Activated CD8-positive, alpha-beta memory T cell treated with anti-CD3 and anti-CD28 coated beads for 36 hours (primary cell): ENCODE measurements around the gene PLA2G2D. TPM values are rescaled to one million over a fixed set of nuclear protein-coding genes. Genes with fewer than 3 reads are reported as not detected.

Source experiments
- CTCF ChIA-PET: fragments of 350-600 bp; sonication (Branson Sonifier 250); formaldehyde crosslinking; loops from one replicate; lab custom pipeline; 2021; ENCODE audit warnings: antibody characterized with exemption; lab: Charles Lee
- POLR2A ChIA-PET: fragments of 350-600 bp; sonication (Branson Sonifier 250); formaldehyde crosslinking; loops from one replicate; lab custom pipeline; 2021; ENCODE audit warnings: antibody characterized with exemption; lab: Charles Lee
- total RNA-seq, 2 experiments: library from RNA; stranded (reverse); gene quantifications; one replicate each; pipeline ENCODE4 v1.2.3, GENCODE V29; 2021

The PLA2G2D gene
- total RNA-seq, 2 experiments from 2014 or later, result not detected

DNA sequence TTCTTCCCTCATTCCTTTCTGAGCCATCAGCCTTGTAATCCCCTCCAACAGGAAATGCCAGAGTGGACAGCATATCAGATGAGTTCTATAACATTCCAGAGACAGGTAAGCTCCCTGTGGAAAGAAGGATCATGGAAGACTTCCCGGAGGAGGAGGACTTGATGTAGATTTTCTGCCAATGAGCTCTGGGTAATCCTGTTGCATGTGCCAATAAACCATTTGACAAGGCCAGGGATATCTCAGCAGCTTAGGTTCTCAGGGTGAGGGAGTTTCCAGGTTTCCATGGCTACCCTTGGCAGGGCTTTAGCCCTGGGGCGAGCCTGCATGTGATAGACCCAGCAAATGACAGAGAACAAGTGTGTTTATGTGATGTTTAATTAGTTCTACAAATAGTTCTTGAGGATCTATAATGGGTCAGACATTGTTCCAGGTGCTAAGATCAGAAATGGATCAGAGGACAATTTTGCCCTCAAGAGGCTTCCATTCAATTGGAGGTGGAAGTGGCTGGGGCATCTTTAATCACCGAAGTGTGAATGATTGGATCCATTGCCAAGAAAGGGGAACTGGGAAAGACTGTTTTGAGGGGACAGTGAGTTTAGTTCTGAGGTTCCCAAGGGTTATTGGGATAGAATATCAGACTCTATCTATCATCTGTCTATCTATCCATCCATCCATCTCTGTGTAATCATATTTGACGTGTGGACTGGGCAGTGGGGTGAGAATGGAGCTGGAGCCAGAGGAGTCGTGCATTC is 42.5 kb downstream of the PLA2G2D start:
- CTCF ChIA-PET, result interaction anchor here (0.6 kb wide), 1 partner anchor 896 kb away, joined by 3 read pairs; no protein-coding TSS in a partner anchor
- POLR2A ChIA-PET, result no interaction called here

DNA sequence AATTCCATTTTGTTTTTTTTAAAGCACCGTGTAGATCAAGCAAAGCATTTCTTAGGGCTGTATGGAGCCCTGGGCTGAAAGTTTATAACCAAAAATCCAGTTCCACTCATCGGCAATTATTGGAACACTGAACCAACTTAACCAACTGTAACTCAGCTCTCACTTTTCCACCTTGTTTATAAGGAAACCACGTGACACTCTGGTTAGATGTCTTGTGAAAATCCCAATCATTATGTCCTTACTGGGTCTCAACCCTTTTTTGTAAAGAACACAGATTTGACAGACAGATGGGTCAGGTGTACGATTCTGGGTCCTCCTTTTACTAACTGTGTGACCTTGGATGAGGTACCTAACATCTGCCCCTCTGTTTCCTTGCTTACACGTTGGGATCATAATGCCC is 43.1 kb downstream of the PLA2G2D start:
- CTCF ChIA-PET, result interaction anchor here (0.6 to 0.7 kb wide), 3 partner anchors 24 to 896 kb away, joined by 3 to 4 read pairs (median 3); no protein-coding TSS in a partner anchor
- POLR2A ChIA-PET, result no interaction called here

DNA sequence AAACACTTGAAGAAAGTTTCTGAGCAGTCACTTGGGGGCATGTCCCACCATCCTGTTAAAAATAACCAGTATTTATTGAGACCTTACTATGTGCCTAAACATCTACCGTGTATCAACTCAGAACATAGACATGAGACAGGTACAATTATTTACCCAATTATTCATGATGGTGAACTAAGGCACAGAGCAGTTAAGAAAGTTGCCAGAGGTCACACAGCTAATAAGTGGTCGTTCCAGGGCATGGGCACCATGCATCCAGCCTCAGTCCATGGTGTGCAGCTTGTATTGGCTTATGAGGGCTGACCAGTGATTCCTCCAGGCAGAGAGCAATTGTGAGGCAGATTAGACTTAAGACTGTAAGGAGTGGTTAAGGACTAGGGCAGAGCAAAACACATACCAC is 44.0 kb downstream of the PLA2G2D start:
- POLR2A ChIA-PET, result no interaction called here
- CTCF ChIA-PET, result no interaction called here

DNA sequence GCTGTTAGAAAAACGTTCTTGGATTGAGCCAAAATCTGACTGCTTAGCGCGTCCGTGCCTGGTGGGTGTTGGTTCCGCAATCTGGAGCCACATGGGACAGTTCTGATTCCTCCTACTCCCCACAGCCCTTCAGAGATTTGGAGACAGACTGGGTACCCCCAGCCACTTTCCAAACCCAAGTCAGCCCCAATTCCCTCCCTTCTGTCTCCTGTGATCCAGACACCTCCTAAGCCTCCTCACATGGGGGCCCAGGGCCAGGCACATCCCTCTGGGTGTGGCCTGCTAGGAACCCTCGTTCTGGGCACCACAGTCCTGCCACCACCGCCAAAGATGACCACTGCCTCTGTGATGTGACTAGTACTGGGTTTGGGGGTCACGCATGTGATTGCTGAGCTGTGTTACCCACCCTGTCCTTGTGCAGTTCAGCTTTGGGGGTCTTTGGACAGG is 44.6 kb downstream of the PLA2G2D start:
- POLR2A ChIA-PET, result no interaction called here
- CTCF ChIA-PET, result no interaction called here

DNA sequence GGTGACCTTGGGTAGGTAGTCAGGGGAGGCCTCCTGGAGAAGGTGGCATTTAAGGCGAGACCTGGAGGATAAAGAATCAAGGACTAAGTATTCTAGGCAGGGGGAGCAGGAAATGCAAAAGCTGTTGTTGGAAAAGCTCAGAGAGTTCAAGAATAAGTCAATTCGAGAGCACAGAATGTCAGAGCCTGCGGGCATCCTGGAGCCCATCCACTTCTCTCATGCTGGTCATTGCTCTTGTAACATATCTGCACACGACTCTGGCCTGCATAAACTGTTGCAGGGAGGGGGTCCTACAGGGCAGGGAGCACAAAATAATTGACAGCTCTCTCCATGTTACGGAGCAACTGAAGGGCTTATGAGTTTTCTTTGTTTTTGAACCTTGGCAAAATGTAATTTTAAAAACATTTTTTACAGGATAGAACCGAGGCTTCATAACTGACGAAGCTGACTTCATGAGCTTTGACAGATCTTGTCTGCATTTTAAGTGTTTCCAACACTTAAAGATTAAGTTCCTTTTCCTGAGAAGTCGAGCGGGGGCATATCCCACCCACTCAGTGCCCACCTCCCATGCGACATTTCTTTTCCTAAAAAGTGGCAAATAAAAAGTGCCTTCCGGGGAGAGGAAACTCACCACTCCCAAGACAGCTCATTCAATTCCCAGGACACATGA is 45.1 kb downstream of the PLA2G2D start:
- POLR2A ChIA-PET, result no interaction called here
- CTCF ChIA-PET, result no interaction called here

DNA sequence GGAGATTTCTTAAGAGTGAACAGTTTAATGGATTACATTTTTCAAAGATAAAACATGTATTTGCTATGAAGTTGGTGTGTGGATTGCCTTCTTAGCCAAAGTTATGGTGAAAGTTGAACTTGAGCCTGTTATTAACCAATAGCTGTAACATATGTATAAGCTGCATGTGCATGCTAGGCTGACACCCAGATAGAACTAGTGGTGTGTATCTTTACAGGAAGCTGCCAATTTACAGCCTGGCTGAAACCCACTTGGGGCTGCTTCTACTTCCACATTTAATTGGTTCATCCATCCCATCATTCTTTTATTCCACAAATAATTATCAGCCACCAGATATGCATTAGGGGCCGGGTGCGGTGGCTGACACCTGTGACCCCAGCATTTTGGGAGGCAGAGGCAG is 46.1 kb downstream of the PLA2G2D start:
- CTCF ChIA-PET, result no interaction called here
- POLR2A ChIA-PET, result no interaction called here

DNA sequence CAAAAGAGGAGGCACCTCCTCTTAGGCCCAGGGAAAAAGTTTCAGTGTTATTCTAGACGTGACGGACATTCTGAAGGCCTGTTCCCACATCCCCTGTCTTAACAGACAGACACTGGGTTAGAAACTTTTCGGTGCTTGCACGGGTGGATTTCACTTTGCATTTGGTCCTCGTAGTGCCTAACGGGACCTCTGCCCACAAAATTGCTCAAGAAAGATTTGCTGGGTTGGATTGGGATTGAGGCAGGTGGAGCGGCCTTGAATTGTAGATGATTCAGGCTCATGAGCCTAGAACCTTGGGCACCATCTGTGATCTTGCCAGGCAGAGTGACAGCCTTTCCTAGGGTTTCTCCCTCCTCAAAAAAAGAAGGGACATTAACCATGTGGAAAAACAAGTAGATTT is 46.6 kb downstream of the PLA2G2D start:
- POLR2A ChIA-PET, result no interaction called here
- CTCF ChIA-PET, result no interaction called here

DNA sequence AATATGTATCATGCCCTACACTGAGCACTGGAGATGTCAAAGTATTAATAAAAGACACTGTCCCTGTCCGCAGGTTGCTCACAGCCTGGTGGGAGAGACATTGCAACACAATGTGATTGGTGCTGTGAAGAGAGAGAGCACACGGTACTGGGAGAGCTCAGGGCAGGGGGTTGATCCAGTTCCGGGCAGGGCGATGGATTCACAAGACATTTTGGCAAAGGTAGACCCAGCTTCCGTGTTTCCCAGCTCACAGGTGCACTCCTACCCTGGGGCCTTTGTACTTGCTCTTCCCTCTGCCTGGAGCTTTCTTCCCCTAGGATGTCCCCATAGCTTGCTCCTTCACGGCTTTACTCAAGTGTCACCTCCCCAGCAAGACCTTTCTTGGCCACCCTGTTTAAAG is 47.9 kb downstream of the PLA2G2D start:
- POLR2A ChIA-PET, result no interaction called here
- CTCF ChIA-PET, result no interaction called here

DNA sequence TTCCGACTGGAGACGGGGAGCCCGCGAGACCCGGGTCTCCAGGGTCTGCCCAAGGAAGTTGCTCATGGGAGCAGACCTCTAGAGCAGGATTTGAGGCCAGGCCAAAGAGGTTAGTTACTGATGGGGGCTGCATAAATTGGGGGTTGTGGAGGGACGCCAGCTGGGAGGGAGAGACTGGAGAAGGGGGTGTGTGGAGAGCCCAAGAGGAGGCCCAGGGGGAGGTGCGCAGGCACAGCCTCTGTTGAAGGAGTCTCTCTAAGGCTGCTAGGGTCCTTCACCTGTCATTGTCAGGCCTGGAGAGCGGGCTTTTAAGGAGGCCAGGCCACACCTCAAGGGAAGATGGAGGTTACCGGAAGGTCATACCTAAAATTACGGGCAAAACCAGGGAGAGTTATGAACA is 49.0 kb downstream of the PLA2G2D start:
- ChIA-PET CTCF (no interaction called here), POLR2A (no interaction called here)

DNA sequence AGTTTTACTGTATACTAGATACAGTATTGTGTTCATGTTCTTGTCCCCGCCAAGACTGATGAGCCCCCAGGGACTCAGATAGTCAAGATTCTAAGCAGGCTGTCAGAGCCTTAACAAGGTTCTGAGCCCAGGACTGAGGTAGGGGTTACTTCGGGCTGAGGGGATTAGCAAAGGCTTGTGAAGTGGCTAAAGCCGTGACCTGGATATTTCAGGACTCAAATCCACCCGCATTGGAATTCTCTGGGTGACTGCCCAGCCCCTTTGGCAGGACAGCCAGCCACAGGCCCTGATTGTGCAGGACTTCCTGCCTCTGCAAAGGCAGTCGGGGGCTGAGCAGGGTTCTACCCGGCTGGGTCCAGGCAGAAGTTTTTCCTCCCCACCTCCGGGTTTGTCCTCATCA is 49.5 kb downstream of the PLA2G2D start, which contains the start of gene PLA2G5:
PLA2G5 (plus strand) TSS at position 321 of the 400 bp plus-strand sequence. CDS start 14,637 bp downstream, outside the sequence.
- POLR2A ChIA-PET, result no interaction called here
- CTCF ChIA-PET, result no interaction called here

DNA sequence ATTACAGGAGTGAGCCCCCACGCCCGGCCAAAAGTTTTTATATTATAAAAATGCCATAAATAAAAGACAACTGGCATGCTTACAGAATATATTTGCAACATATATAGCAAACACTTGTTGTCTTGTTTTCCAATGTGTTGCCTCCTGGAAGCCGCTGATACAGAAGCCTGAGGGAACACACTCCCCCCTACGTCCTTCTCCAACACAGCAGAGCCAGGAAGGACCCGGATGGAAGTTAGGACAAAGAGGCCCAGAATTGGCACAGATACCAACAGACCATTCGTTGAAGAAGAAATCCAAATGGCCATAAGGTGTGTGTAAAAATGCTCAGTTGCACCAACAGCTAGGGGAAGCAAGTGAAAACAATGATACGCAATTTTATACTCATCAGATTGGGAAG is 50.6 kb downstream of the PLA2G2D start:
- ChIA-PET POLR2A (no interaction called here), CTCF (interaction anchor here (0.7 kb wide), 1 partner anchor 146 kb away, joined by 3 read pairs; no protein-coding TSS in a partner anchor)

DNA sequence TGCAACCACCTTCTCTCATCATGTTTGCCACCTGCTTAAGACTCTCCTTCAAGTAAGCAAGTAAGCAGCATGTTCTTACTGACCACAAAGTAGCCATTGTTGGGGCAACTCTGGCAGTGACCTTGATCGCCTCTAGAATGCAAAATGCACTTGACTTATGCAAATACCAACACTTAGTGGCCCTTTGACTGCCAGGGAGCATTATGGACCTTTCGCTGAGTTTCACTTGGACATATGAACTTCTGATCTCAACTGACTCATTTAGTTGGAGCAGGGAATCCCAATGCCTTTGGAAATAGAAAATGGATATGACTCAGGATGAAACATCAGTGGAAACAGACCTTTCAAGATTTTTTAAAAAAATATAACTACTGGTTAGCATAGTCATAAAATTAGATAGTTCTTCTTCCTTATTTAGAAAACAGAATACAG is 55.5 kb downstream of the PLA2G2D start:
- ChIA-PET CTCF (no interaction called here), POLR2A (no interaction called here)

Other genes starting within 250 kb of the PLA2G2D start
- gene OTUD3, start 237.1 kb downstream of the PLA2G2D start, total RNA-seq, result 1 to 10 TPM; 7.3 to 7.5 TPM
- not detected for gene PLA2G2E, start 195.9 kb downstream of the PLA2G2D start, total RNA-seq
- not detected for gene PLA2G2A, start 139.9 kb downstream of the PLA2G2D start, total RNA-seq
- not detected for gene PLA2G5, start 49.3 kb downstream of the PLA2G2D start, total RNA-seq
- not detected for gene PLA2G2F, start 19.8 kb upstream of the PLA2G2D start, total RNA-seq
- gene UBXN10, start 66.6 kb upstream of the PLA2G2D start, total RNA-seq, result under 1 TPM; 0.59 to 0.78 TPM
- gene PLA2G2C, start 67.0 kb upstream of the PLA2G2D start, total RNA-seq, result under 1 TPM in 1 of 2 experiments, not detected in 1; 0.04 TPM
- gene VWA5B1, start 171.3 kb upstream of the PLA2G2D start, total RNA-seq, result not detected